Astrocyte of the spinal cord (primary cell): ENCODE data around the gene PRSS21.

Experiments used
- DNase-seq: peaks from one replicate; pipeline ENCODE4 v3.0.0; 2011; ENCODE audit warnings: low read depth, low spot score
- H3K4me3 ChIP-seq: 2 replicates; pipeline ENCODE4 v1.5.1; 2011; ENCODE audit warnings: low read depth, mild to moderate bottlenecking, low read length, moderate library complexity
- CTCF ChIP-seq: IDR thresholded peaks from 2 replicates; pipeline ENCODE4 v1.5.1; 2012; ENCODE audit warnings: low read depth, mild to moderate bottlenecking, low read length, inconsistent platforms
- in situ Hi-C: cut with HindIII; loops from 2 replicates; pipeline ENCODE4 v1.10.0; 2017; ENCODE audit warnings: low sequenced_read_pairs

The PRSS21 gene

GRCh38 chr16:2786061-2786825 is 30.8 kb upstream of the PRSS21 start:
- in situ Hi-C loops = no loop called here

GRCh38 chr16:2786826-2787151 is 30.2 kb upstream of the PRSS21 start:
- no peak for TF ChIP-seq CTCF
- no peak for DNase-seq
- H3K4me3 ChIP-seq = no peak overlapping the region
- in situ Hi-C loops = no loop called here

More at GRCh38 chr16:2786061-2786825, 30.8 kb upstream of the PRSS21 start:
- TF ChIP-seq CTCF = no peak
- no peak overlapping the region for H3K4me3 ChIP-seq
- no peak for DNase-seq

DNA sequence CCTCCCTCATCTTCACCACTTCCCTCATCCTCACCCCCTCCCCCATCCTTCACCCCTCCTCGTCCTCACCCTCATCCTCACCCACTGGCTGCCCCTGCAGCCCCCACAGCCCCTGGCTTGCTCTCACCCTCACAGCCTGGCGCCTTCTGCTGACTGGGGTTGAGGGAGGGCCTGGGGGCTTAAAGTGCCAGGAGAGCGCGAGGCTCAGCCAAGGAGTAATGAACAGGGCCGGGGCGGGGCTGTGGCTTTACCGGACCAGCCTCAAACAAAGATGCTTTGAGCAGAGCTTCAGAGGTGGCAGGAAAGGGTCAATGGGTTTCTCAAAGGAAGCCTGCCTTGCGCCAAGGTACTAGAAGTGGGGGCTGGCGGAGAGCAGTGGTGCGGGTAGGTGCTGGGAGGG is 29.6 kb upstream of the PRSS21 start, which contains the start of gene PRSS33:
Gene PRSS33, minus strand, starts transcription at position 155 of the 400 bp plus-strand sequence. CDS start 1,013 bp downstream, outside the sequence.
- no peak within 1 kb of the TSS for H3K4me3 ChIP-seq
- no peak for DNase-seq
- in situ Hi-C loops = no loop called here
- no peak for TF ChIP-seq CTCF

- no peak for DNase-seq
- TF ChIP-seq CTCF = no peak
- in situ Hi-C loops = no loop called here
- H3K4me3 ChIP-seq = no peak overlapping the region
These were observed 29.1 kb upstream of the PRSS21 start for GRCh38 chr16:2787961-2788360.

DNA sequence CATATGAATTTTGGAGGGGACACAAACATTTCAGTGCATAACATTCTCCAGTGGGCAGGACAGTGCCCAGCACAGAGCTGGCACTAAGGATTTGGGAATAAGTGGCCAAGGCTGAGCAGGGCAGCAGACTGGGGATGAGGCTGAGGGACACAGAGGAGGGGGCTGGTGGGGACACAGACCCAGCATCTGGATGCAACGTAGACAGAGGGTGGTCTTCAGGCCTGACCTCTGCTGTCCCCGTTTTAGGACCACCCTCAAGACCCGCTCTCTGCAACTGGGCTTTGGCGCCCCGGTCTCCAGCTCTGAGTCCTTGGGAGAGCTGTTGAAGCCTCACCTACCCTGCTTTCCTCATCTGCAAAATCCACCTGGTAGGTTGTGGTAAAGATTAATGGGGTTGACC is 26.4 kb upstream of the PRSS21 start:
- in situ Hi-C loops = no loop called here
- no peak for DNase-seq
- no peak overlapping the region for H3K4me3 ChIP-seq
- TF ChIP-seq CTCF = no peak

GRCh38 chr16:2791174-2791573 is 25.9 kb upstream of the PRSS21 start:
- in situ Hi-C loops = no loop called here
- DNase-seq = no peak
- no peak for TF ChIP-seq CTCF

More at GRCh38 chr16:2791174-2791573, 25.9 kb upstream of the PRSS21 start:
- no peak overlapping the region for H3K4me3 ChIP-seq
